OCI-LY1 (cell line): ENCODE data around the gene RPH3AL.

Experiments used
- CTCF ChIP-seq: fragments of 200-600 bp; sonication (generic), shearing (Covaris generic); IDR thresholded peaks from 2 replicates; pipeline ENCODE4 v1.5.1; 2017; ENCODE audit warnings: mild to moderate bottlenecking, antibody characterized with exemption, low read length, moderate library complexity, mixed read lengths
- EZH2 ChIP-seq: fragments of 200-600 bp; sonication (generic), shearing (Covaris generic); IDR thresholded peaks from 2 replicates; pipeline ENCODE4 v1.8.0; 2017; ENCODE audit warnings: borderline replicate concordance, mixed run types, mild to moderate bottlenecking, antibody characterized with exemption, low read length, moderate library complexity, mixed read lengths

- no peak for TF ChIP-seq CTCF
- TF ChIP-seq EZH2: no peak
These were observed 49.4 kb downstream of the RPH3AL start for GRCh38 chr17:303168-303567.
